PFSK-1 (cell line): ENCODE data around the gene GHR.

Source experiments
- FOXP2 ChIP-seq: optimal IDR thresholded peaks from 2 replicates; pipeline ENCODE3; 2011; ENCODE audit warnings: borderline replicate concordance, control low read depth, inconsistent platforms; ENCODE audit not compliant: insufficient read depth; ENCODE audit errors: extremely low read length, extremely low read depth
- POLR2AphosphoS5 ChIP-seq: IDR thresholded peaks from 2 replicates; pipeline ENCODE4 v1.6.1; 2012; ENCODE audit warnings: low read depth, mild to moderate bottlenecking, control low read depth, low read length, moderate library complexity
- REST ChIP-seq, 2 experiments: IDR thresholded peaks; 2 replicates each; pipeline versions ENCODE4 v1.6.1 to v1.8.0; 2011 to 2012; ENCODE audit warnings: low read depth in 2 of 2, low read length in 2 of 2, control low read depth in 1 of 2, inconsistent platforms in 1 of 2, mild to moderate bottlenecking in 1 of 2, moderate library complexity in 1 of 2; ENCODE audit not compliant: insufficient read depth in 1 of 2
- SIN3A ChIP-seq: IDR thresholded peaks from 2 replicates; pipeline ENCODE4 v1.6.1; 2012; ENCODE audit warnings: mild to moderate bottlenecking, low read length, moderate library complexity, borderline replicate concordance; ENCODE audit not compliant: insufficient read depth
- TAF1 ChIP-seq: IDR thresholded peaks from 2 replicates; pipeline ENCODE4 v1.6.1; 2012; ENCODE audit warnings: low read length, control low read depth, borderline replicate concordance; ENCODE audit not compliant: insufficient read depth

GRCh38 chr5:42434047-42434724 lies 10.9 kb downstream of the GHR start:
- TF ChIP-seq SIN3A (no peak), POLR2AphosphoS5 (no peak), TAF1 (no peak), REST (IDR thresholded peaks at IDR 0.05; ENCODE audit: insufficient read depth in 1 of 2, low read depth in 2 of 2, low read length in 2 of 2) (no peak), FOXP2 (no peak)
